Measurements from ENCODE around the gene ME1.
"Not testable (repeated sequence)": the region's sequence is repeated elsewhere in the genome, so short reads cannot be mapped to it uniquely, and the experiment has no call there.

Gene ME1

DNA sequence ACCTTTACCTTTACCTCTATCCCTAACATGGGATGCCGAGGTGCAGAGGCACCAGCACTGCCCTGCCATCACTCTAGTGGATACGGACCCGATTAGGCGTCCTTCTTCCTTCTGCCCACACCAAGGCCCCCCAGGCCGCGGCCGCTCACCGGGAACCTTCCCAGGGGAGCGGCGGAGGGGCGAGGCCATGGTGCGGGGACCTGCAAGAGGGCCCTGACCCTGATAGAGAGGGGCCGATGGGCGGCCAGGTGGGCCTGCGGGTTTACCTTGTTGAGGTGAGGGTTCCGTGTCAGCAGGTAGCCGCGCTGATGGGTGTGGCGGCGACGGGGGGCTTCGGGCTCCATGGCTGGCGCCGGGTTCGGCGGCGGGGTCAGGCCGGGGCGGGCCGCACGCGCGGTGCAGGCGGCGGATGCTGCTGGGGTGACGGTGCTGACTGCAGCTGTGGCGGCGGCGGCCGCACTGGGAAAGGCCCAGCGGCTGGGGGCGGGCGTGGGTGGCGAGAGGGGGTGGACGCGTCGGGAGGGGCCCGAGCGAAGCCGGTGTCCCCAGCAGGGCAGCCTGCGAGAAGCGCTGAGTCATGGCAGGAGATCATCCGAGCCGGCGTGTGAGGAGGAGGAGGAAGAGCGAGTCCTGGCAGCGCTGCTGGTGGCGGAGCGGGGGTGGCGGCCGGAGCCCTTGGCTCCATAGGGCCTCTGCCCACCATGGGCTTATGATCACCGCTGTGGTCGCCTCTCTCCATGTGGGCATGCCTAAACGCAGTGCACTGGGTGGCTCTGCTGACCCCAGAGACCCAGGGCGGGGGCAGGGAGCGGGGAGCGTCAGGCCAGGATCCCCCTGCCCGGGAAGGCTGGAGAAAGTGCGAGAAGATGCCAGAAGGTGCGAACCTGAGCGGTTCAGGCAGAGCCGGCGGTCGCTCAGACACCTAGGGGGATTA lies at the start of gene ME1:
Gene ME1, minus strand, starts transcription at position 441 of the 934 bp plus-strand sequence. Its CDS starts 97 bp downstream, at position 344.
- peak; percentile 62 for DNase-seq

DNA sequence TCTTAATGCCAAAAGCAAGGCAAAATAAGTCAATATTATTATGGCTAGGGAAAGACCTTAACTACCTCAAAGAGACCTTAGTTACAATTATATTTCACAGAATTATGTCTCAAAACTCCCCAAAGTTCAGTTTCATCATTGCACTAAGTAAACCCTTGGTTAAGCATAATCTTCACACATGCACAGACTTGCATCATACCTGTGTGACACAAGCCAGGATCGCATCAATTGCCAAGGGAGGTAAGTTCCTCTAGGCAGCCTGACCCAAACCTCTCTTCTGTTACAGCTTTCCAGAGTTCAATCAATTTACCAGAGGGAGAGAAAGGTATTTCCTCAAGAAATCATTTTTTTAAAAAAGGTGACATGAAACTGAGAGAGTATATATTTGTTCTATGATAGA lies 49.6 kb upstream of the ME1 start:
- DNase-seq, result no peak

GRCh38 chr6:83479389-83479788 lies 48.5 kb upstream of the ME1 start:
- DNase-seq, result no peak

DNA sequence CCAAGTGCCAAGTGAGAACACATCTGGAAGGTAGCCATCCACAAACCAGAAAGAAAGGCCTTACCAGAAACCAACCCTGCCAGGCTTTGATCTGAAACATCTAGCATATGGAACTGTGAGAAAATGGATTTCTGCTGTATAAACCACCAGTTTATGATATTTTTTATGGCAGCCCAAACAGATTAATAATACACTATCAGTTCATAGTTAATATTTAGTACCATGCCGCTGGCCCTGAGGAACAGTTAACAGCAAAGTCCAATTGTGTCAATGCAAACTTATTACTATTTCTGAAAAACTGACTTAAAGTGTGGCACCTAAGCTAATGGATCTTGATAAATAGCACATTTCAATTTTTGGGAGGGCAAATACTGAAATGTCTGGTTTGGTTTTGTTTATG lies 46.1 kb upstream of the ME1 start:
- no peak for DNase-seq

GRCh38 chr6:83474309-83474708 lies 43.5 kb upstream of the ME1 start:
- DNase-seq, result no peak

DNA sequence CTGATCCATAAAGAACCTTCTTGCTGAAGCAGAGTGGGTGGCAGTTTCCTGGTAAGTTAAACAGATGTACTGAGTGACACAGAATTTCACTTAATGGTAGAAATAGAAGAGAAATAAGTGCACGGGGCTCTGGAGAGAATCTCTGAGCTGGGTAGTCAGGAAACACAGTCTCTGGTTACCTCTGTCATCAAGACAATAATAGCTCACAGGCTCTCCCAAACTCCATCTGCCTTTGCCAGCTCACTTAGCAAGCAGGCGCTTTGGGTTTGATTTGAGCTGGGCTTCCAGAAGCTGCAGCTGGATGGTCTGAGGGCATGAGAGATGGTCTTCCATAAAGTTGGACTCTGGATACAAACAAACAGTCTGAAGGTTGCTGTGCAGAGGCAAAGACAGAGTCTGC lies 41.9 kb upstream of the ME1 start:
- no peak for DNase-seq

DNA sequence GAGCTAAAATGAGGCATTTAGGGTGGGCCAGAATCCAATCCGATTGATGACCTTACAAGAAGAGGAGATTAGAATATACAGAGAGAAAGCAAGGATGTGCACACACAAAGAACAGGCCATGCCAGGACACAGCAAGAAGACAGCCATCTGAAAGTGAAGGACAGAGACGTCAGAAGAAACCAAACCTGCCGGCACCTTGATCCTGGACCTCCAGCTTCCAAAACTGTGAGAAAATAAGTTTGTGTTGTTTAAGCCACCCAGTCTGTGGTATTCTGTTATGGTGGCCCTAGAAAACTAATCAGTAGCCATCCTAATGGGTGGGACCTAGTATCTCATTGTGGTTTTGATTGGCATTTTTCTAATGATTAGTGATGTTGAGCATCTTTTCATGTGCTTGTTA lies 39.7 kb upstream of the ME1 start:
- no peak for DNase-seq

GRCh38 chr6:83470001-83470400 lies 39.1 kb upstream of the ME1 start:
- no peak for DNase-seq

DNA sequence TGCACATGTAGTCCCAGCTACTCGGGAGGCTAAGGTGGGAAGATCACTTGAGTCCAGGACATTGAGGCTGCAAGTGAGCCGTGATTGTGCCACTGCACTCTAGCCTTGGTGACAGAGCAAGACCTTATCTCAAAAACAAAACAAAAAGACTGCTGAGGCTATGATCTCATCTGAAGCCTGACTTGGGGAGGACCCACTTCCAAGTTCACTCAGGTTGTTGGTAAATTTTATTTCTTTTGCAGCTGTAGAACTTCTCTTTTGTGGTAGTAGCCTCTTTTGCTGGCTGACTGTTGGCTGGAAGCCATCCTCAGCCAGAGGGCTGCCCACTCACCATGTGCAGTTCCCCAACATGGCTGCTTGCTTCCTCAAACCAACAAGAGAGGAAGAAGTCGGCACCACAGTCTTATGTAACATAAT lies 36.8 kb upstream of the ME1 start:
- DNase-seq, result no peak

DNA sequence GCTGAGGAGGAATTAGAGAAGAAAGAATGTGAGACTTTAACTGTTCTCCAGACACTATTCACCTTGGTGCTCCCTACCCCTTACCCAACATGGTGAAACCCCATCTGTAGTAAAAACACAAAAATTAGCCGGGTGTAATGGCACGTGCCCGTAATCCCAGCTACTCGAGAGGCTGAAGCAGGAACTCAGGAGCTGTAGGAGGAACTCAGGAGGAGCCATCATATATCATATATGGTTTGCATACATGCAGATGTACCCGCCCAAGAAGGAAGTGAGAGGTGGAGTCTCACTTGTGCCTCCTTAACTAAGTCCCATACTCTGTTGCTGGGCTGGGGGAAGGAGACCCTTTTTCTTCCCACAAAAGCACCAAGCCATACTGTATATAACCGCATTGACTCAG lies 35.5 kb upstream of the ME1 start:
- DNase-seq, result no peak

- DNase-seq, result no peak
Measured at GRCh38 chr6:83464381-83465140, 33.7 kb upstream of the ME1 start.

DNA sequence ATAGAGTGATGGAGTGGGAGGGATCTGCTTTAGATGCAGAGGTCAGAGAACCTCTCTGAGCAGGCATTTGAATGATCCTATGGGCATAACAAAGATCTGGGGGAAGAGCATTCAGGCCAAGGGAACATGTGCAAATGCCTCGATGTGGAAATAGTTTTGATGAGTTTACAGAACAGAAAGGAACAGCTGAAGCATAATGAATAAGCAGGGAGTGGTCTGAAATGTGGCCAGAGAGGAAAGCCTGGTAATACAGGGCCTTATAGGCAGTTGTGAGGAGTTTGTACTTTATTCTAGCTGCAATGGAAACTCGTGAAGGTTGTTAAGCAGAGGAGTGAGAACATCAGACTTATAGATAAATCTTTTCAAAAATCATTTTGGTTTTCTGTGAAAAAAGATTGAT lies 33.0 kb upstream of the ME1 start:
- DNase-seq, result no peak

- DNase-seq, result no peak
Measured at GRCh38 chr6:83462524-83462923, 31.7 kb upstream of the ME1 start.

DNA sequence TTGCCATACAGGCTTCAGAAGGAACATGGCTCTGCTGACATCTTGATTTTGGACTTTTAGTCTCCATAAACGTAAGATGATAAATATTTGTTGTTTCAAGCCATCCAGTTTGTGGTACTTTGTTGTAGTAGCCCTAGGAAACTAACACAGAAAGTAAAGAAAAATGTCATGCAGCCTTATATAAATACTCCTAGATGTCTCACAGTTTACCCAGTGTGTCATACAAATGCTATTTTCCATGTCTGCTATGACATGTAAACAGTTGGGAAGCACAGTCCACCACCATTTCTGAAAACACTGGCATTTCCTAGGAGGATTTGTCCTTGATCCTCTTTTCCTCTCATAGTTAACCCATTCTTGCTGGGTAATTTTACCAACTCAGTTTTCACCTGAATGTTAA lies 30.6 kb upstream of the ME1 start:
- DNase-seq, result no peak

DNA sequence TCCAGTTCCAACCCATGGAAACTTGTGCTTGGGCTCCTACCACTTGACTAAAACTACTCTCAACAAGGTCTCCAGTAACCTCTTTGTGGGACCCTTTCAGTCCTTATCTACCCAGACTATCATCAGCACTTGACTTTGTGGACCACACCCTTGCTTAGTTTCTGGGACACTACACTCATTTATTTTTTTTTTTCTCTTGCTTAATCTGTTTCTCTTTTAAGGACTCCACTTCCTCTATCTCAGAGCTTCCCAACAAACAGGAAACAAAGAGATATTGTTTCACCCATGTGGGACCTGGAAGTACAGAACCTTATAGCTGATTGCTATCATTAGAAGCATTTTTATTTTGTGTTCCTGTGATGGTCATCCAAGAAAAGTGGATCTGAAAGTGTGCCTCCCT lies 28.8 kb upstream of the ME1 start:
- DNase-seq, result no peak

- DNase-seq, result not testable (repeated sequence)
Measured at GRCh38 chr6:83450015-83450414, 19.2 kb upstream of the ME1 start.

GRCh38 chr6:83444086-83444699 lies 13.3 kb upstream of the ME1 start:
- not testable (repeated sequence) for DNase-seq

DNA sequence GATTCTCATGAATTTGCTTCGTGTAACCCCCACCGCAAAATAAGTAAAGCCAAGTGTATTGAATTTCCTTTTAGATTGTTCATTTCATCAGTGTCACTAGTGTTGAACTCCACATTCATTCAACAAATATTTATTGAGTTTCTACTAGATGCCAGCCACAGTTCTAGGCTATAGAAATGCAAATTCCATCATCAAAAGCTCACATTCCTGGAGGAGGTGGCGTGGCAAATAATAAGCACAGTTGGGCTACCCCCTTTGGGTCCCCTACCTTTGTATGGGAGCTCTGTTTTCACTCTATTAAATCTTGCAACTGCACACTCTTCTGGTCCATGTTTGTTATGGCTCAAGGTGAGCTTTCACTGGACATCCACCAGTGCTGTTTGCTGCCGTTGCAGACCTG lies 12.7 kb upstream of the ME1 start:
- no peak for DNase-seq

GRCh38 chr6:83442752-83443151 lies 11.9 kb upstream of the ME1 start:
- no peak for DNase-seq

DNA sequence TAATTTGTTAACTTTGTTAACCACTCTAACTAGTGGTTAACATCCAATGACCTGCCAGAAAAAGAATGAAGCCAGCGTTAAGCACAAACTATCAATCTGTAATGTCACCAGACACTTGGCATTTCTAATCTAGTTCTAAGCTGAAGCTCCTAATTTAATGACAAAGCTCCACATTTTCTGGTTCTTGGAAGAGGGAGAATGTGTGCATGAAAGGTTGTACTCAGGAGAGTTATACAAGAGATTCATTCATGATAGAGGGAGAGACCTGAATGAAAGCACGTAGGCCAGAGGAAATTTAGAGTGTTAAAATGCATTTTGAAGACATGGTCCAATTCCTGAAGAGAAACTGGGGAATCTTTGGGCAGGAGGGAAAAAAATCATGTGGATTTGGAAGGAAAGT lies 8.3 kb upstream of the ME1 start:
- no peak for DNase-seq

DNA sequence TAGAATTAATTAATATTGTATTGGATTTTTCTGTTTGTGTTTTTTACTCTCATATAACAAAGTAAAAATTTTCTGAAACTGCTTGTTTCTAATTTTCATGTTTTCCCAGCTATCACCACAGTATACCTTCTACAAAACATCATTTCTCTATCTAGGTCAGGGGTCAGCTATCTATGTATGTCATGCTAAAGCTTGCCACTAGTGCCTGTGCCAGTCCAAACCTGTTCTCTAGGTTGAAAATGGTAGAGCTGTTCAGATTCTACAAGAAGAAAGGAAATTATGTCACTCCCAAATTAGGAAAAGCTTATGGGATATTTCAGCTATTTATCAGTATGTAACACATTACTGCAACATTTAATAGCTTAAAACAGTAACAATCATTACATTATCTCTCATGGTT lies 5.8 kb upstream of the ME1 start:
- DNase-seq, result no peak

DNA sequence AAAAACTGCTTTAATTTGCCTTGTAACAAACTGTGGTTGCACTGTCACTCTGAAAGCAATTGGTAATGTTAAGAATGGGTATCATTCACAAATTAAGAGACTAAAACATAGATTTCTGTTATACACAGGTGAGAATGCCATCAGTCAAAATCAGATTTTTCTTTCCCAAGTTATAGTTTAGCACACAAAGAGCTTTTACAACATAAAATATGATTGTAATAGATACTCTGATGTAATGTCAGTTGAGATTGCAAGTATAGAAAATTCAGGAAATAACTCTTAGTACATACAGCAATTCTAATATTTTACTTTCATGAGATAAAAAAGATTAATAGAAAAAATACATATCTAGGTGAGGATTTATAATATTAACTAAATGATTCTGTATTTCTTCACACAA lies 2.3 kb upstream of the ME1 start:
- no peak for DNase-seq

DNA sequence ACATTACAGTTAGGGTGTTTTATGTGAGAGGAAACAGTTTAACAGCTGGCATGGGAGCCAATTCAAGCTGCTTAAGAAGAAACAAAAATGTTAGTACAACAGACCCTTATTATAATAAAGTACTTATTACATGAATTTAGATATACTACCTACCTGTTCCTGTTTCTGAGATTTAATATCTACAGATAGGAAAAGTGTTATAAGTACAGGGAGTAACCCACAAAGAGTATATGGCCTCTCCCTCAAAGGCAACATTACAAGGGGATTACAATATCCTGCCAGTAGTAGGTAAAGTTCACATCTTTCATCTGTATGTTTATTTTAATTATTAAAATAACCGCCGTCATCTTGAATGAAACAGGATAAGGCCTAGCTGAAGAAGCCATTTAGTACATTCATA lies 1.8 kb upstream of the ME1 start:
- DNase-seq, result no peak
